ENCODE data around the gene GNPAT.

The GNPAT gene

GRCh38 chr1:231236938-231237337, 4.1 kb upstream of the GNPAT start:
- in situ Hi-C loops (cut with MboI; ENCODE audit: low sequenced_read_pairs), result no loop called here

GRCh38 chr1:231238298-231238697, 2.7 kb upstream of the GNPAT start:
- in situ Hi-C loops (cut with MboI; ENCODE audit: low sequenced_read_pairs), result no loop called here

DNA sequence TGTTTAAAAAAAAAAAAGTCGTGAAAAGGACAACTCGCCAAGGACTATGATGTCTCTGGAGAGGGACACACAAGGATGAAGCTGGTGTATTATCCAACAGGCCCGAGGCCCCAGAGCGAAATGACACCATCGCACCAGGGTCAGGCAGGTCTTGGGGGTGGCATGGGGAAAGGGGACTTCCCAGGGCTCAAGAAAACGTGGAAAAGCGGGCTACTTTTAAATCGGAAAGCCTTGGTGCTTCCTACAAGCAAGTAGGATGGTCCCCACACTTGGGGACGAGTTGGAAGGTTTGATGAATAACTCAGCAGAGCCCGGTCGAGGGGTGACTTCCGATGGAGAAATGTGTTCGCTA, 505 bp upstream of the GNPAT start:
- in situ Hi-C loops (cut with MboI; ENCODE audit: low sequenced_read_pairs), result no loop called here

GRCh38 chr1:231241750-231242149, 738 bp downstream of the GNPAT start:
- in situ Hi-C loops (cut with MboI; ENCODE audit: low sequenced_read_pairs), result no loop called here

DNA sequence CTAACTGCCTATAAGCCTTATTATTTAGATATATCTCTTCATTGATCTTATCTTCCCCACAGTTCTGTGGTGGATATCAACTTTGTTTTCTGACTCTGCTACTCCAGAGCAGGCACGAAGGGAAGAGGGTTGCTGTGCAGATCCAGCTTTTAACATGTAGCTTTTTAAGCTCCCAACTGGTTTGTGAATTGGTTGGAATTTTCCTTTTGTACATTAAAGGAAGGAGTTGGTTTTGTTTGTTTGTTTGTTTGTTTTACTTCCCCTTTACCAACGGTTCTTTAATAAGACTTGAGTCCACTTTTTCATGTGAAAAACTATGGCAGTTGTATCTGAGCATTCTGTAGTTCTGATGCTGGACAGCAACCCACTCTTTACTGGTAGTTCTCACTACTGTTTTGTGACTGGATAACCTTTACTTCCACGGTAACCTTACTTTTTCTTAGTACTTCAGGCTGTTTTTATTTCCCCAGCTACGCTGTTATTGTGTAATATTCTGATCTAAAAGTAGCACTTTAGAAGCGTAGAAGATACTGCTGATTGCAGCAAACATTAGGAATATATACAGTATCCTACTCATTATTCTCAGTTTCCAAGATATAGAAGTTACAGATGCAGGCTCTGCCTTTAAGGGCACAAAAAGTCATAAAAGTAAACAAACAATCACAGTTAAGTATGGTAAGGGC, 1.6 kb downstream of the GNPAT start:
- in situ Hi-C loops (cut with MboI; ENCODE audit: low sequenced_read_pairs), result no loop called here

GRCh38 chr1:231248778-231249177, 7.8 kb downstream of the GNPAT start:
- in situ Hi-C loops (cut with MboI; ENCODE audit: low sequenced_read_pairs), result no loop called here

- in situ Hi-C loops (cut with MboI; ENCODE audit: low sequenced_read_pairs), result no loop called here
These were observed 11.3 kb downstream of the GNPAT start for GRCh38 chr1:231252336-231252735.

GRCh38 chr1:231260351-231260750, 19.3 kb downstream of the GNPAT start:
- in situ Hi-C loops (cut with MboI; ENCODE audit: low sequenced_read_pairs), result no loop called here

DNA sequence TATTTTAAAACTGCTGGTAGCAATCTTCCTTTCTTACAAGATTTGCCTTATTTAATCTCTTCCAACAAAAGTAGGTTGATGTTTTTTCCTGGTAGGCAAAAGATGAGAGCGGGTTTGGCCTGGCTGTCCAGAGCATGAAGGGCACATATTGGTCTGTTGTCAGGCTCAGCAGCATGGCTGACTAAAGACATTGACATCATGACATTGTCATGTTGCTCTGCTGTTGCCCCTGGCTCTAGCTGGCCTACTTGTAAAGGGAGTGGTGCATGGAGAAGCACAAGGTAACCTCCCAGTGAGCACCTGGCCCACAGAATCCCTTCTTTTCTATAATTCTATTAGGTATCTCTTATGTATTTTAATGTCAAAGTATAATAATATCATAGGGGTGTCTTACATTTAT, 23.6 kb downstream of the GNPAT start:
- in situ Hi-C loops (cut with MboI; ENCODE audit: low sequenced_read_pairs), result no loop called here

GRCh38 chr1:231265379-231265778, 24.4 kb downstream of the GNPAT start:
- in situ Hi-C loops (cut with MboI; ENCODE audit: low sequenced_read_pairs), result no loop called here

- in situ Hi-C loops (cut with MboI; ENCODE audit: low sequenced_read_pairs), result no loop called here
These were observed 25.9 kb downstream of the GNPAT start for GRCh38 chr1:231266811-231267322.

GRCh38 chr1:231272173-231272572, 31.2 kb downstream of the GNPAT start:
- in situ Hi-C loops (cut with MboI; ENCODE audit: low sequenced_read_pairs), result no loop called here

- in situ Hi-C loops (cut with MboI; ENCODE audit: low sequenced_read_pairs), result no loop called here
These were observed 31.9 kb downstream of the GNPAT start for GRCh38 chr1:231272880-231273279.

- in situ Hi-C loops (cut with MboI; ENCODE audit: low sequenced_read_pairs), result no loop called here
These were observed 33.3 kb downstream of the GNPAT start for GRCh38 chr1:231274119-231274825.

GRCh38 chr1:231278100-231278790, 37.2 kb downstream of the GNPAT start:
- in situ Hi-C loops (cut with MboI; ENCODE audit: low sequenced_read_pairs), result no loop called here

GRCh38 chr1:231279081-231279480, 38.1 kb downstream of the GNPAT start:
- in situ Hi-C loops (cut with MboI; ENCODE audit: low sequenced_read_pairs), result no loop called here

DNA sequence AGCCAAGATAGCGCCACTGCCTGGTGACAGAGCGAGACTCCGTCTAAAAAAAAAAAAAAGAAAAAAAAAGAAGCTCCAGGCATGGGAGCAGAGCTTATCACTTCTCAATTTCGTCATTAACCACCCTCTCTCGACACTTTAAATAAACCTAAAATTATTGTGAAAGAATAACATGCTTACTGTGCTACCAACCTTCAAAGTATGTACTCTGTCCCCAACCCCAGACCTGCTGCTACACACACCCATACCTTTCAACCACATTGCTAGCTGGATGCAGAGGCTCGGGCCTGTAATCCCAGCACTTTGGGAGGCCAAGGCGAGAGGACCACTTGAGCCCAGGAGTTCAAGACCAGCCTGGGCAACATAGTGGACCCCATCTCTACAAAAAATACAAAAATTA, 38.7 kb downstream of the GNPAT start:
- in situ Hi-C loops (cut with MboI; ENCODE audit: low sequenced_read_pairs), result no loop called here

GRCh38 chr1:231284441-231284840, 43.4 kb downstream of the GNPAT start:
- in situ Hi-C loops (cut with MboI; ENCODE audit: low sequenced_read_pairs), result no loop called here

DNA sequence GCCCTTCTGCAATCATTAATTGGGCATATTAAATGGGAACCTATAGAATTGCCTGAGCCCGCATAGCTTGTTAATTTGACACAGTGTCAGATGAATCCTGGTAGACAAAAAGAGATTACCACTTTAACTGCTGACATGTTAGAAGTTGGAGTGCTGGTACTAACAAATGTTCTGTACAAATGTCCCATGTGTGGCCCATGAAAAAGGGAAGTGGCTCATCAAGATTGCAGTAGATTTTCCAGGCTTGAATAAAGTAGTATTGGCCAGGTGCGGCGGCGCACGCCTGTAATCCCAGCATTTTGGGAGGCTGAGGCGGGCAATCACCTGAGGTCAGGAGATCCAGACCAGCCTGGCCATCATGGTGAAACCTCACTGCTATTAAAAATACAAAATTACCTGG, 45.6 kb downstream of the GNPAT start:
- in situ Hi-C loops (cut with MboI; ENCODE audit: low sequenced_read_pairs), result no loop called here

GRCh38 chr1:231295938-231296337, 54.9 kb downstream of the GNPAT start:
- in situ Hi-C loops (cut with MboI; ENCODE audit: low sequenced_read_pairs), result no loop called here

GRCh38 chr1:231301990-231302389, 61.0 kb downstream of the GNPAT start:
- in situ Hi-C loops (cut with MboI; ENCODE audit: low sequenced_read_pairs), result no loop called here

GRCh38 chr1:231310391-231310934, 69.5 kb downstream of the GNPAT start:
- in situ Hi-C loops (cut with MboI; ENCODE audit: low sequenced_read_pairs), result no loop called here
